GM21367 (cell line): ENCODE data around the gene SLC10A3.

ENCODE experiments used
- ATAC-seq: cut with Tn5 transposase; IDR thresholded peaks from one replicate; pipeline ENCODE4 v1.9.1; 2021; ENCODE audit not compliant: unreplicated experiment

Gene SLC10A3

GRCh38 chrX:154466036-154466435 lies 24.4 kb downstream of the SLC10A3 start:
- ATAC-seq, result no peak

DNA sequence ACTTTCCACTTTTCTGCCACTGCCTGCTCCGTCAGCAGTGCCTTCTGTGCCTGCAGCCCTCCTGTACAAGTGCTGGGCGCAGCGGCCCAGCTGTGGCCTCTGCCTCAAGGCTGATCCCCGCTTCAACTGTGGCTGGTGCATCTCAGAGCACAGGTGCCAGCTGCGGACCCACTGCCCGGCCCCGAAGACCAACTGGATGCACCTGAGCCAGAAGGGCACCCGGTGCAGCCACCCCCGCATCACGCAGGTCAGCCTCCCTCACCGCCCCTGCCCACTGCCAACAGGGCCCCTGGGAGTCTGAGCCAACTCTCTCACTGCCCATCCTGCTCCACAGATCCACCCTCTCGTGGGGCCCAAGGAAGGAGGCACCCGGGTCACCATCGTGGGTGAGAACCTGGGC lies 24.8 kb downstream of the SLC10A3 start:
- ATAC-seq, result no peak

- ATAC-seq, result no peak
These were observed 25.5 kb downstream of the SLC10A3 start for GRCh38 chrX:154464806-154465365.

DNA sequence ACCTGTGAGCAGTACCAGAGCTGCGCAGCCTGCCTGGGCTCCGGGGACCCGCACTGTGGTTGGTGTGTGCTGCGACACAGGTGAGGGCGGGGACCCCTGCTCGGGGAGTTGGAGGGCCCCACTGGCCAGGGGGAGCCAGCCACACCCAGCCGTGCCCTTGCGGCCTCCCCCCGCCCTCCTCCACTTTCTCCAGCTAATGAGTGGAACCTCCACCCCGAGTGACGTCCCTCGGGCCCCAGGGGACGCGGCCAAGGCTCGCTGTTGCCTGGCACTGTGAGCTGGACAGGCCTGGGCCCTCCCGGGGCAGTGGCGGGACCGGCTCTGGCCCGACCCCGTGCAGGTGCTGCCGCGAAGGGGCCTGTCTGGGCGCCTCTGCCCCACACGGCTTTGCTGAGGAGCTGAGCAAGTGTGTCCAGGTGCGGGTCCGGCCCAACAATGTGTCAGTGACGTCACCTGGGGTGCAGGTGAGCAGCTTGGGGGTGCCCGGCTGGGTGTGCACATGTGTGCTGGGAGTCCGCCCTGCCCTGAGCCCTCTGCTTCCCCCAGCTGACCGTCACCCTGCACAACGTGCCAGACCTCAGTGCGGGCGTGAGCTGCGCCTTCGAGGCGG lies 26.7 kb downstream of the SLC10A3 start:
- no peak for ATAC-seq

GRCh38 chrX:154462396-154462795 lies 28.0 kb downstream of the SLC10A3 start:
- ATAC-seq, result no peak

GRCh38 chrX:154460326-154460725 lies 30.1 kb downstream of the SLC10A3 start:
- no peak for ATAC-seq

GRCh38 chrX:154459832-154460231 lies 30.6 kb downstream of the SLC10A3 start:
- ATAC-seq, result no peak

GRCh38 chrX:154458954-154459778 lies 31.3 kb downstream of the SLC10A3 start:
- ATAC-seq, result no peak

- peak; percentile 63 for ATAC-seq
These were observed 32.1 kb downstream of the SLC10A3 start, which contains the start of gene PLXNA3 for GRCh38 chrX:154458116-154458953. TSS of gene PLXNA3 (plus strand) at chrX:154458281. CDS start at chrX:154460184, 1,903 bp downstream.

DNA sequence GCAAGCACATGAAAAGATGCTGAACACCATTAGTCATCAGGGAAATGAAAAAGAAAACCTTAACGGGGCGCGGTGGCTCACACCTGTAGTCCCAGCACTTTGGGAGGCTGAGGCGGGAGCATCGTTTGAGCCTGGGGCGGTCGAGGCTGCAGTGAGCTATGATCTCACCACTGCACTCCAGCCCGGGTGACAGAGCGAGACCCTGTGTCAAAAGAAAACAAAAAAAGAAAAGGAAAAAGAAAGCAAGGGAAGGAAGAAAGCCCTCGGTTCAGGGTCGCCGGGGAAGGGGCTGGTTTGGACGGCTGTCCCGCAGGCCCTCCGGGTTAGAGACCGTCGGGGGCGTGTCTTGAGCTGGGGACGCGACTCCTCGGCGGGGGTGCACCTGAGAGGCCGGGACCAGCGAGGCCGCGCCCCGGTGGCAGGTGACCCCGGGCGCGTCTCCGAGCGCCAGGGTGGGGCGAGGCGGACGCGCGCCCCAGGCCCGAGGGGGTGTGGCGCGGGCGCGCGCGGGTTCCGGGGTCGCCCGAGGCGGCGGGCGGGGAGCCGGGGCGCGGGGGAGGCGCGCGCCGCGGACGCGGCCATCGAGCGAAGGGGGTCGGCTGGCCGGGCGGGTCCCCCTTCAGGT lies 32.8 kb downstream of the SLC10A3 start:
- peak; percentile 57 for ATAC-seq

GRCh38 chrX:154452823-154453222 lies 37.6 kb downstream of the SLC10A3 start:
- no peak for ATAC-seq

DNA sequence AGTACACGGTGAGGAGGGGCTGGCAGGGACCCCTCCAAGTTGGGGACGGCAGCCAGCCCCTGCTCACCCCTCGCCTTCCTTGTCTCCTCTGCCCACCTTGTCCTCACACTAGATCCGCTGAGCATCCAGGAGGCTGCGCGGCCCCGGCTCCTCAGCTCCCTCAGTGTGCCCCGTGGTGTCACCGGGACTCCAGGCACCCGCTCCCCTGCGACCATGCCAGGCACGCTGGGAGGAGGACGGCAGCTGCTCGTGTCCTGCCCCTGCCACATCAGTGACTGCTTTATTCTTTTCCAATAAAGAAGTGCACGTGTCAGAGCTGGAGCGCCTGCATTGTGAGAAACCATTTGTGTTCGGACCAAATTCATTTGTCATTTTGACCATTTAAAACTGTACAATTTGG lies 40.1 kb downstream of the SLC10A3 start:
- no peak for ATAC-seq

DNA sequence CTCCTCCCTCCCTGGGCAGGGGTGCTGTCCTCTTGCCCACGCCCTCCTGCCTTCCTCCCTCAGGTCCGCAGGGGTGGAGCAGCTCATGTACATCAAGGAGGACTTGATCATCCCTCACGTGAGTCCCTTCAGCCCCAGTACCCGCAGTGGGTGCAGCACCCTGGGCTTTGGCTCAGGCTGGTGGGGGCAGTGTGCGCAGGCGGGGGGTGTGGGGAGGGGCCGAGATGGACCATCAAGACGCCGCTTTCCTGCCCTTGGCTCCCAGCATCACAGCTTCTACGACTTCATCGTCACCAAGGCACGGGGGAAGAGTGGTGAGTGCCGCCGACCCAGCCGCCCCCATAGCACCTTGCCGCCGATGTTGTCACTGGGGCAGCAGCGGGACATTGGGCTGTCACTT lies 40.8 kb downstream of the SLC10A3 start:
- ATAC-seq, result no peak

DNA sequence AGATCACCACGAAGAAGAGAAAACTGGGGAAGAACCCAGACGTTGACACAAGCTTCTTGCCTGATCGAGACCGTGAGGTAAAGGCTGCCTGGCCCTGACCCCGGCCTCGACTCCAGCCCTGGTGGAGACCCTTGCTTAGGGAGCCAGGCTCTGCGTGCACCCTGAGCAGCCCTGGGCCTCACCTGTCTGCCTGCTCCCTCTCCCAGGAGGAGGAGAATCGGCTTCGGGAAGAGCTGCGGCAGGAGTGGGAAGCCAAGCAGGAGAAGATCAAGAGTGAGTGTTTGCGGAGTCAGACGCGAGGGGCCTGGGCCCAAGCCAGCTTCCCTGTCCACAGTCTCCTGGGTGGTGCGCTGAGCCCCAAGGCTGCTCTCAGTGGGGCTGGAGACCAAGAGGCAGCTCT lies 41.9 kb downstream of the SLC10A3 start:
- no peak for ATAC-seq

GRCh38 chrX:154446430-154446829 lies 44.0 kb downstream of the SLC10A3 start:
- no peak for ATAC-seq

- ATAC-seq, result no peak
These were observed 44.7 kb downstream of the SLC10A3 start for GRCh38 chrX:154445776-154446175.

DNA sequence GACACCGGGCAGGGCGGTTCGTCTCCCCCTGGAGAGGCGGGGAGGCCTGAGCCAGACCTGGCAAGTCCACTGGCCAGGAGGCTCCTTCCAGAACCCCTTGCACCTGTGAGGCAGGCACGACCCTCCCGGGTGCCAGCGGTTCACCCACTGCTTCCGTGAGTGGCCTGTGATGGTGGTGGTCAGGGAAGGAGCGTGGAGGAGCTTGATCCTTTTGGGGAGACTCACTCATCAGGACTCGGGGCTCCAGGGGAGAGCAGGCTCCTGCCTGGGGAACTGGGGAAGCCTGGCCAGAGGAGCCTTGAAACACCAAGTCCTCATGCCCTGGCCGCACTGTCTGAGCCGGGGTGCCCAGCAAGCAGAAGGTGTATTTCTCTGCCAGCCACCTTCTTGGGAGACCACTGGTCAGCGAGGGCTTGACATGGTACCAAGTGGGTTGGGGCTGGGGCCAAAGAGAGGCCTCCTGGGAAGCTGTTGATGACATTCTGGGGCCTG lies 45.6 kb downstream of the SLC10A3 start:
- ATAC-seq, result no peak

- ATAC-seq, result peak; percentile 63
These were observed 46.3 kb downstream of the SLC10A3 start, which contains the start of gene FAM50A for GRCh38 chrX:154443992-154444754. TSS of gene FAM50A (plus strand) at chrX:154444141. CDS start at chrX:154444236, 95 bp downstream.

DNA sequence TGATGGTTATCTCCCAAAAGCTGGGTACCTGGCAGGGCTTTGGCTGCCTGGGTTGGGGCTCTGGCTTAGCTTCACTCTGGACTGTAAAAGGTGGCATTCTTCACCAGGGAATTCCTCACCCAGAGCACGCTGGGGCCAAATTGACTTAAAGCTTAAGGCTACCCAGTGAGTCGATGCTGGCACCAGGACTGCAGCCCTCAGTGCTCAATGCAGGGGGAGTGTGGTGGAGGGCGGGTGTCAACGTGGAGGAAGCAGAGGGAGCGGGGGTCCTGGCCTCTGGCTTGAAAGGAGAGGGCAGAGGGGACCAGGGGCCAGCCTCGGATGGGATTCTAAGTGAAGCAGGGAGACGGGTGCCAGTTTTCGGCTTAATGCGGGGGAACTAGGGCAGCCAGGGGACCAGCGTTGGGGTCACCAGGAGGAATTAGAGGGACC lies 46.9 kb downstream of the SLC10A3 start:
- no peak for ATAC-seq
